ENCODE results near the gene GALNT4. TPM values are rescaled to one million over a fixed set of nuclear protein-coding genes. Genes with fewer than 3 reads are reported as not detected.

Gene GALNT4
- 5.3 and 6.9 TPM in 2 replicates for total RNA-seq (2014; rRNA removed; shearing (Covaris generic))

- peak; percentile 79 for DNase-seq (ENCODE audit: low read depth)
Observed at GRCh38 chr12:89524541-89525304, at the start of gene GALNT4. TSS of gene GALNT4 (minus strand) at chr12:89524796. CDS start at chr12:89524549, 247 bp downstream.

- no peak for DNase-seq (ENCODE audit: low read depth)
Observed at GRCh38 chr12:89573051-89573810, 48.6 kb upstream of the GALNT4 start.

GRCh38 chr12:89571491-89572195 lies 47.0 kb upstream of the GALNT4 start:
- DNase-seq (ENCODE audit: low read depth), result peak; percentile 87

GRCh38 chr12:89568484-89568883 lies 43.9 kb upstream of the GALNT4 start:
- DNase-seq (ENCODE audit: low read depth), result no peak

GRCh38 chr12:89567691-89568239 lies 43.2 kb upstream of the GALNT4 start:
- no peak for DNase-seq (ENCODE audit: low read depth)

GRCh38 chr12:89566615-89567014 lies 42.0 kb upstream of the GALNT4 start:
- peak; percentile 80 for DNase-seq (ENCODE audit: low read depth)

GRCh38 chr12:89565002-89565401 lies 40.4 kb upstream of the GALNT4 start:
- no peak for DNase-seq (ENCODE audit: low read depth)

GRCh38 chr12:89559753-89560152 lies 35.2 kb upstream of the GALNT4 start:
- no peak for DNase-seq (ENCODE audit: low read depth)

- peak; percentile 74 for DNase-seq (ENCODE audit: low read depth)
Observed at GRCh38 chr12:89556976-89557375, 32.4 kb upstream of the GALNT4 start.

GRCh38 chr12:89552376-89552775 lies 27.8 kb upstream of the GALNT4 start:
- no peak for DNase-seq (ENCODE audit: low read depth)

- DNase-seq (ENCODE audit: low read depth), result no peak
Observed at GRCh38 chr12:89551747-89552146, 27.2 kb upstream of the GALNT4 start.

- DNase-seq (ENCODE audit: low read depth), result peak; percentile 42
Observed at GRCh38 chr12:89547101-89547500, 22.5 kb upstream of the GALNT4 start.

GRCh38 chr12:89546151-89546550 lies 21.6 kb upstream of the GALNT4 start:
- DNase-seq (ENCODE audit: low read depth), result no peak

- DNase-seq (ENCODE audit: low read depth), result peak; percentile 95
Observed at GRCh38 chr12:89544681-89545184, 20.1 kb upstream of the GALNT4 start.

GRCh38 chr12:89544022-89544421 lies 19.4 kb upstream of the GALNT4 start:
- no peak for DNase-seq (ENCODE audit: low read depth)

GRCh38 chr12:89542912-89543592 lies 18.5 kb upstream of the GALNT4 start:
- peak; percentile 78 for DNase-seq (ENCODE audit: low read depth)

- no peak for DNase-seq (ENCODE audit: low read depth)
Observed at GRCh38 chr12:89542236-89542635, 17.6 kb upstream of the GALNT4 start.

GRCh38 chr12:89540586-89540985 lies 16.0 kb upstream of the GALNT4 start:
- no peak for DNase-seq (ENCODE audit: low read depth)

- DNase-seq (ENCODE audit: low read depth), result no peak
Observed at GRCh38 chr12:89539426-89540223, 15.0 kb upstream of the GALNT4 start.

- no peak for DNase-seq (ENCODE audit: low read depth)
Observed at GRCh38 chr12:89538897-89539296, 14.3 kb upstream of the GALNT4 start.
